ENCODE results near the gene BMERB1.
"Not testable (repeated sequence)": the region's sequence is repeated elsewhere in the genome, so short reads cannot be mapped to it uniquely, and the experiment has no call there.

Gene BMERB1

DNA sequence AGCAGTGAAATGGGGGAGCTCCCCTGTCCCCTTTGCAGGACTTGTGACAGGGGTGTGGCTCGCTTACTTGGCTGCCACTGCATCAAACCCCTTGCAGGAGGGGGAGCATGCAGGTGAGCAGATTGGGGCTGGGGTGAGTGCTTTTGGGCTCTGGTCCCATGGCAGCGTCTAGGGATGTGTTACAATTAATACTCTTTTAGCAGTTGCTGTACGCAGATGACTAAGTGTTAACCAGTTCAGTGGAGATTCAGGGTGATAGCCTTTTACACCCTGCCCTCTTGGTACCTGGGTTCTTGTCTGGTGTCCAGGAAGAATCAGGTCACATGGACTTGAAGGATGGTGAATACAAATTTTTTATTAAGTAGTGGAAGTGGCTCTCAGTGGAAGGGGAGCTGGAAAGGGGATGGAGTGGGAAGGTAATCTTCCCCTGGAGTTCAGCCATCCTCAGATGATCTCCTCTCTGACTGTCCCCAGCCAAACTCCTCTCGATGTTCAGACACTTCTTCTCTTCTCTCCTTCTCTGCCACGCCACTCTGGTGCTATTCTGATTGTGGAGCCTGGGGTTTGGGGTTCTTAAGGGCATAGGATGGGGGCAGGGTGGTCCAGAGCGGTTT is 108.5 kb downstream of the BMERB1 start:
- DNase-seq: peak in 1 of 10 donors; percentile 6
- intact Hi-C loops (cut with DNase I): no loop called here

DNA sequence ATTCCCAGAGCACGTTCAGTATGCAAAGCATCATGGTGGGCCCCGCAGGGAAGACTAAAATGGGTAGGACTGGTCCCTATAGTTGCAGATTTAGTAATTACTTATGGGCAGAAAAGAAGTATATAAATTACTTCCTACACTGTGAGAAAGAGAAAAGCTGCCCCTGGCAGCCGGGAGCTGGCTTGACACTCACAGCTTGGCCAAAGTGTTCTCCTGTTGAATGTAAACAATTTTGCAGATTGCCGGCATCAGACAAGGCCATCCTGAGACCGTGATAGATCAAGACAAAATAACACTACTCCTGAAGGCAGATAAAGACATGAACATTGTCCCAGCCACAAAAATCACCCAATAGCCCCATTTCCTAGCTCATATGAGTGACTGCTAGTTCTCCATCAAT is 110.0 kb downstream of the BMERB1 start:
- intact Hi-C loops (cut with DNase I): no loop called here
- DNase-seq: no peak

DNA sequence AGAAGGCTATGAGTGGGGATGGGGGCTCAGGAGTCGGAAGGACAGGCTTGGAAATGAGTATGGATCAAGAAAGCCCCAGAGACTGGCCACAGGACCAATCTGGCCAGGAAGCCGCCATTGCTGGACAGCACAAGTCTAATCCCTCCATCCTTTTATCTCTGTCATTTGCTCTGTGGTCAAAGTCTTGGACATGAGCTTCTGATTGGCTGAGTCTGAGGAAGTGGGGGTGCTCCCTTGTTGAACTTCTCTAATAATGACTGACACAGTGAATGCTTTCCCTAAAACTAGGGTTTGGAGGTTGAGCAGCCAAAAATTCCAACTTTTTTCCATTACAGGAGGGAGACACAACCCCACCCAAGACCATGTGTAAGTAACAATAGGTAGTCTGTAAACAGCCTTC is 111.2 kb downstream of the BMERB1 start:
- DNase-seq: peak in 1 of 10 donors; percentile 43
- intact Hi-C loops (cut with DNase I): no loop called here

DNA sequence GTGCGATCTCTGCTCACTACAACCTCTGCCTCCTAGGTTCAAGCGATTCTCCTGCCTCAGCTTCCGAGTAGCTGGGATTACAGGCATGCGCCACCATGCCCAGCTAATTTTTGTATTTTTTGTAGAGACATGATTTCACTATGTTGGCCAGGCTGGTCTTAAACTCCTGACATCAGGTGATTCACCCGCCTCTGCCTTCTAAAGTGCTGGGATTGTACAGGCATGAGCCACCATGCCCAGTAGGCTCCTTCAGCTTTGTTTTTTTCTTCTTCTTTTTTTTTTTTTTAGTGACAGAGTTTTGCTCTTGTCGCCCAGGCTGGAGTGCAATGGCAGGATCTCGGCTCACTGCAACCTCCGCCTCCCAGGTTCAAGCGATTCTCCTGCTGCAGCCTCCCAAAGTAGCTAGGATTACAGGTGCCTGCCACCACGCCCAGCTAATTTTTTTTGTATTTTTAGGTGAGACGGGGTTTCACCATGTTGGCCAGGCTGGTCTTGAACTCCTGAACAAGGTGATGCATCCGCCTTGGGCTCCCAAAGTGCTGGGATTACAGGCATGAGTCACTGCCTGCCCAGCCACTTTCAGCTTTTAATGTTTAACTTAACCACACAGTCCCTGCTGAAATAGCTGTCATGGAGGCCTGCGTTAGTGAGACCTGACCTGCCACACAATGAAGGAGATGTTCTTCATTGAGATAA is 112.8 kb downstream of the BMERB1 start:
- intact Hi-C loops (cut with DNase I); DNase-seq: not testable (repeated sequence)

DNA sequence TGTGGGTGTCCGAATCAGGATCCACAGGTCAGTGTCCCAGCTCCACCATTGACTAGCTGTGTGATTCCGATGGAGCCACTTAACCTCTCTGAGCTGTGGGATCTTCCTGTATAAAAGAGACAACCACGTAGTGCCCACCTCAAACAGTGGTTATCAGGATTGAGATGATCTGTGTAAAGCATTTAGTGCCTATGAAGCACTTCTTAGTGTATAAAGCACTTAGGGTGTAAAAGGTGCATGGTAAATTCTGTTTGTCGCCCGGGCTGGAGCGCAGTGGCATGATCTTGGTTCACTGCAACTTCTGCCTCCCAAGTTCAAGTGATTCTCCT is 113.3 kb downstream of the BMERB1 start:
- intact Hi-C loops (cut with DNase I): no loop called here
- DNase-seq: no peak

DNA sequence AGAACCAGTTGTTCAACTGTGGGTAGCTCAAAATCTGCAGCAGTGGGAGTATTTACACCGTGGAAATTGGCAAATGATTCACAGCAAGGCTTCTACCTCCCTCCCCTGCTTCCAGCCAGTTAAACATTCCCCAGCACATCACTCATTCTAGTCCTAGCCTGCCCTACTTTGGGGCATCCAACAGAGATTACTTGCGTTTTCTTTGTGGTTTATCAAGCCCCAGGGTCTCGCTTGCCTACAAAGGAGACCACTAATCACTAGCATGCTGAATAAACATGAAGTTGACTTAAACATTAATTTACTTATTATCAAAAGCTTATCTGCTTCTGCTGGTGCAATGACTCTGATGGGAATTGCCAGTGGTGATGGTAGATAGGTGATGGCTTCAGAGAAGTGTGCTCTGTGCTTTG is 114.1 kb downstream of the BMERB1 start:
- no peak for DNase-seq
- intact Hi-C loops (cut with DNase I): no loop called here

DNA sequence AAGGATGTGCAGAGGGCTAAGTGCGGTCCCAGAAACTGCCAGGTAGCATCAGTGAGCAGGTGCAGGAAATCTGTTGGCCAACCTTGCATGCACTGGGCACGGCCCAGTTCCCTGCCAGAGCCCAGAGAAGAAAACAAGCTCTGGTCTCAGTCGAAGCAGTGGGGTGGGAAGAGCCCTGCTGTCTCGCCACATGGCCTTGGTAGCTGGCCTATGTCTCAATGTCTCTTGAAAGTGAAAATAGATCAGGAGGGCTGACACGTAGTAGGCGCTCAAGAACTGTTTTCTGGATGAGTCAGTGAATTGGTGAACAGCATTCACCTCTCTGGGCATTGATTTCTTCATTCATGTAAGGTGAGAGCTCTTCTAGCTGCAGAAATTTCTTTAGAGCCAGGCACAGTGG is 118.1 kb downstream of the BMERB1 start:
- DNase-seq: no peak
- intact Hi-C loops (cut with DNase I): no loop called here

DNA sequence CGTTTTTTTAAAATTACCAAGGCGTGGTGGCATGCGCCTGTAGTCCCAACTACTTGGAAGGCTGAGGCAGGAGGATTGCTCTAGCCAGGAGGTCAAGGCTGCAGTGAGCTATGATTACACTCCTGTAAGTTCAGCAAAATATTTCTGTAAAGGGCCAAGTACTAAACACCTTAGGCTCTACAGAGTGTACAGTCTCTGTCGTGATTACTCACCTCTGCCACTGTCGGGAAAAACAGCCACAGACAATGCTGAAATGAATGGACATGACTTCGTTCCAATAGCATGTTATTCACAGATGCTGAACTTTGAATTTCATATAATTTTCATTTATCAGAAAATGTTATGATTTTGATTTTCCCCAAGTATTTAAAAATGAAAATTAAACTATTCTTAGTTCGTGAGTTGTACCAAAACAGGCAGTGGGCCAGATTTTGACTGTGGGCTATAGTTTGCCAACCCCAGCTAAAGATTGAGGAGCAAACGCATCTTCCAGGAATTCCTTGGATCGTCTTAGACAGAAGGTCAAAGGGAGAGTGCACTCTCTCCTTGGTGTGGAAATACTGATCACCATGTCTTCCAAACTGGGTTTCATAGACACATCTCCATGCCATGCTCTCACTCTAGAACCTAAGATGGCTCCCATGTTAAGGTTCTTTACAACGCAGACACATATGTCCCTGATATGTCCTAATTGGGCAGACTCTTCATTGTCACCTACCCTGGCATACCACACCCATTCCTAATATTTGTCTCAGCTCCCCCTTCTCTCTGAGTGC is 119.1 kb downstream of the BMERB1 start:
- no peak for DNase-seq
- intact Hi-C loops (cut with DNase I): no loop called here

DNA sequence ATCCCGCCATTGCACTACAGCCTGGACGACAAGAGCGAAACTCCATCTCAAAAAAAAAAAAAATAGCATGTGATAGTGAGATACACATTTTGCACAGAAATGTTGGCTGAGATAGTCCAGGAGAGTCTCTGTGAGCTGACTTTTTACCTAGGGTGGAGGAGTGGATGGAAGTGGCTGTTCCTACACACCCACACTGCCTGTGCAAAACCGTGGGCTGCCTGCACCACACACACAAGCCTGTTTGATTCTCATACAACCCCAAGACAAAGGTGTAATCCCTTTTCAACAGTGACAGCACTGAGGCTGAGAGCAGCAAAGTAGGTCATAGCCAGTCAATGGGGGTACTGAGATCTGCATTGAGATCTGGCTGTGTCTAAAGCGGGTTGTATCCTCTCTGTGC is 121.7 kb downstream of the BMERB1 start:
- intact Hi-C loops (cut with DNase I): no loop called here

DNA sequence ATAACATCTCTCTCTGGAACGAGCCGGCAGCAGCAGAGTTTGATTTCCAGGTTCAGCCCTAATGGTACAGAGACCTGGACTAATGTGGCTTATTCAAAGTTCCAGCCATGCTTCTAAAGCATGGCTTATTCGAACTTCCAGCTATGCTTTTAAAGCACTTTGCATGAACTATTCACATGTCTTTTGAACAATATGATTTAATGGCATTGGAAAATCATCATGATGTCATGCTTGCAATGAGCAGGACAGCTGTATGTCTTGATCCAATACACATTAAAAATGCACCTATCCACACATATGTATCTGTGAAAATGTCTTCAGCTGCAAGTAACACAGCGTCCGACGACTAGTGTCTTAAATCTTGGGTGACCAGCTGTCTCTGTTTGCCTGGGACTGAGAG is 122.9 kb downstream of the BMERB1 start:
- DNase-seq: no peak
- intact Hi-C loops (cut with DNase I): no loop called here

More for the DNA sequence above, 121.7 kb downstream of the BMERB1 start:
- no peak for DNase-seq

DNA sequence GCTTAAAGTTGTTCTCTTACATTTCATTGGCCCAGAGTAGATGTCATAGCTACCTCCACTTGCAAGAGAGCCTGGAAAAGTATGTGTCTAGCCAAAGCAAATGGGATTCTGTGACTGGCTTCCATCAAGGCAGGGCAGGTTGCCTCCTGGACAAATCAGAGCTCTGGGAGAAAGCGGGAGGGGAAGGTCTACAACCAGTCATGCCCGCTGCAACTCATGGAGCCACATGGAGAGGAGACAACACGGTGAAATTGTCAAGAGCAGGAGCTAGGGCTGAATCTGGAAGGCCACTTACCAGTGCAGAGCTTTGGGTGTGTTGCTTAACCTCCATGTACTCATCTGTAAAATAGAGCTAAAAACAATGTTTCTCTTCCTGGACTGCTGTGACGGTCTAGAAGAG is 124.8 kb downstream of the BMERB1 start:
- DNase-seq: no peak
- intact Hi-C loops (cut with DNase I): no loop called here

DNA sequence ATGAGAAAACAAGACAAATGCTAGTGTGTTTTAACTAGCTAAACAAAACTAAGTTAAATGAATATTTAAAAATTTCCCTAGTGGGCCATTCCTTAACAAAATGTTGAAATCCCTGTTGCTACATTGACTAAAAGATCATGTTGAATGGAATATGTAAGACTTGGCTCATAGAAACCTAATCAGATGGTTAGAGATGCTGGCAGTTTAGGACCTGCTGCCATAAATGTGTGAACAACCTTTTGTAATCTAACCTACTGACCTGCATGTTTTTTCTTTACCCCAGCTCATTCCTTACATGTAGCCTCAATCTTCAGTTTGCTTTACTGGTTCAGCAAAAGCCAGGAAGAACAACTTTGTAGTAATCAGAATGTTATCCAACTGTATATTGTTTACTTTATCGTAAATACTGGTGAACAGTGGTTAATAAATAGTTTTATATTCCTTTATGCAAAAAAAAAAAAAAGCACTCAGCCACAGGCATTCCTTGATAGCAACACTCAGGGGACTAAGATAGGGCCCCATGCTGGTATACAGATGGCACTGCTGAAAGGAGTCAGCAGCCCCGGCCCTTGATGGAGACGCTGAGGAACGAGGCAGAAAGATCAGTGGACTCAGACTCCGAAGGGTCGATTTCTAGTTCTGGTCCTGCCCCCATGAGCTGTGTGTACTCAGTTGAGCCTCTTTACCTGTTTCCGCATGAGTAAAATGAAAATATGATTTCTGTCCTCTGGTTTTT is 130.4 kb downstream of the BMERB1 start:
- intact Hi-C loops (cut with DNase I): no loop called here
- DNase-seq: no peak

DNA sequence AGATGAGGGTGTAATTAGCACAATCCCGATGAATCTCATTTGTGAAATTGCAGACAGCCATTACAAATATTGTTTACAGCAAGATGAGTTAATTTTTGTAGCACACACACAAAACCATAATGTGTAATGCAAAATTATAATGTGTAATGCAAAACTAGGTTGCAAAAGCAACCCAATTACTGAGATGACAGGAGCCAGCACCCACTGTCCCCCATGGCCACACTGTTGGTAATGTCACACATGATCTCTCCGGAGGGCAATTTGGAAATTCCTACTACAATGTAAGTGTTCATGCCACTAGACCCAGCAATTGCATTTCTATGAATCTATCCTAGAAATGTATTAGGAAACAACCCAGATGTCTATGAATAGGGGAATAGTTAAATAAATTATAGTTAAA is 131.7 kb downstream of the BMERB1 start:
- DNase-seq: no peak
- intact Hi-C loops (cut with DNase I): no loop called here

DNA sequence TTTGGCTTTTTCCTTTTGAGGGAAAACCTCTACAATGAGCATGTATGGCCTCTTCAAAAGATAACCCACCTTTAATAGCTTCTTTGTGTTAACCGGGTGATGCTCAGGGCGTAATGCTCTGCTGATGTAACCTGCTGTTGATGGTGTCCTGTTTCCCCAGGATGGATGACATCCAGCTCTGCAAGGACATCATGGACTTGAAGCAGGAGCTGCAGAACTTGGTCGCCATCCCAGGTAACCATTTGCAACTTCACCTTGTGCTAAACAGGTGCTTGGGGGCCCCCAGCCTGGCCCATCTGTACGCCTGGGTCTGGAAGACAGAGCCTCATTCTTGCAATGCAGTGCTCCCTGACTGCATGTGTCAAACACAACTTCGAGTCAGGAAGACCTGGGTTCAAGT is 133.4 kb downstream of the BMERB1 start:
- intact Hi-C loops (cut with DNase I): no loop called here
- DNase-seq: no peak

DNA sequence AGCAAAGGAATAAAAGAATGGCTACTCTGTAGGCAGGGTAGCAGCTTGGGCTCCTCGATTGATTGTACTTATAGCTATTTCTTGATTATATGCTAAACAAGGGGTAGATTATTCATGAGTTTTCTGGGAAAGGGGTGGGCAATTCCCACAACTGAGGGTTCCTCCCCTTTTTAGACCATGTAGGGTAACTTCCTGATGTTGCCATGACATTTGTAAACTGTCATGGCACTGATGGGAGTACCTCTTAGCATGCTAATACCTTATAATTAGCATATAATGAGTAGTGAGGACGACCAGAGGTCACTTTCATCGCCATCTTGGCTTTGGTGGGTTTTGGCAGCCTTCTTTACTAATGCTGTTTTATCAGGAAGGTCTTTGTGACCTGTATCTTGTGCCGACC is 136.3 kb downstream of the BMERB1 start:
- intact Hi-C loops (cut with DNase I); DNase-seq: not testable (repeated sequence)

DNA sequence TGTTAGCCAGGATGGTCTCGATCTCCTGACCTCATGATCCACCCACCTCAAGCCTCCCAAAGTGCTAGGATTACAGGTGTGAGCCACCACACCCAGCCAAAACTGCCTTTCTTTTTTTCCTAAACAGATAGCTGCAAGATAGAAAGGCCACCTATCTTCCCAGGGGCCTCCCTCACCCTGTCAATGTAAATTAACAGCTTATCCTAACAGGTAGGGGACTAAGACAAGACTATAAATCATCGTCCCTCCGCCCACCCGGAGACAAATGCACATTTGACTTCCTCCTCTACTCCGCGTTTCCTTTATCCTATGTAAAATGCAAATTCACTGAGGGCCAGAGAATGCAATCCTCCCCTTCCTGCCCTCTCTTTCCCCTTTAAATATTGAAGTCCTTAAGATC is 137.2 kb downstream of the BMERB1 start:
- intact Hi-C loops (cut with DNase I): no loop called here
- no peak for DNase-seq

DNA sequence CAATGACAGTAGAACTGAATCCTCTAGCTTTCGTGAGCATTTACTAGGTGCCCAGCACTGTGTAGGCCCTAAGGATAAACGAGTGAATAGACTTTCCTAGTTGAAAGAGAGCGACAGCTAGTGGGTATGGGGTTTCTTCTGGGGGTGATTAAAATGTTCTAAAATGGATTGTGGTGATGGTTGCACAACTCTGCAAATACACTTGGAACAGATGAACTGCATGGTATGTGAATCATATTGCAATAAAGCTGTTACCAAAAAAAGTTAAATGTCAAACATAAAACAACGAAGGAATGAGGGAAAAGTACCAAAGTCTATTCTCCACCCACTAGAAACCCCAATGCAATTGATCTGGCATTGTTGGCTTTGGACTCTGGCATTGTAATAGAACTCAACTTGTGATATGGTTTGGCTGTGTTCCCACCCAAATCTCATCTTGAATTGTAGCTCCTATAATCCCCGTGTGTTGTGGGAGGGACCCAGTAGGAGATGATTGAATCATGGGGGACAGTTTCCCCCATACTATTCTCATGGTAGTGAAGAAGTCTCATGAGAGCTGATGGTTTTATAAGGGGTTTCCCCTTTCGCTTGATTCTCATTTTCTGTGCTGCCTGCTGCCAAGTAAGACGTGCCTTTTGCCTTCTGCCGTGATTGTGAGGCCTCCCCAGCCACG is 138.1 kb downstream of the BMERB1 start:
- DNase-seq: no peak
- intact Hi-C loops (cut with DNase I): no loop called here

DNA sequence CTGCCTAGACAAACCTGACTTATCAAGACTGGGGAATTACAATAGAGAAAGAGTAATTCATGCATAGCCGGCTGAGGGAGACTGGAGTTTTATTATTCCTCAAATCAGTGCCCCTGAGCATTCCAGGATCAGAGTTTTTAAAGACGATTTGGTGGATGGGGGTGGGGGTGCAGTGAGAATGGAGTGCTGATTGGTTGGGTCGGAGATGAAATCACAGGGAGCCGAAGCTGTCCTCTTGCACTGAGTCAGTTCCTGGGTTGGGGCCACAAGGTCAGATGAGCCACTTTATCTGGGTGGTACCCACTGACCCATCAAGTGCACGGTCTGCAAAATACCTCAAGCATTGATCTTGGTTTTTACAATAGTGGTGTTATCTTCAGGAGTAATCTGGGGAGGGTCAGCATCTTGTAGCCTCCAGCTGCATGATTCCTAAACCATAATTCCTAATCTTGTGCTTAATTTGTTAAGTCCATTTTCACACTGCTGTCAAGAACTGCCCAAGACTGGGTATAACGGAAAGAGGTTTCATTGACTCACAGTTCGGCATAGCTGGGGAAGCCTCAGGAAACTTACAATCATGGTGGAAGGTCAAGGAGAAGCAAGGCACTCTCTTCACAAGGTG is 139.0 kb downstream of the BMERB1 start:
- intact Hi-C loops (cut with DNase I): no loop called here
- no peak for DNase-seq

DNA sequence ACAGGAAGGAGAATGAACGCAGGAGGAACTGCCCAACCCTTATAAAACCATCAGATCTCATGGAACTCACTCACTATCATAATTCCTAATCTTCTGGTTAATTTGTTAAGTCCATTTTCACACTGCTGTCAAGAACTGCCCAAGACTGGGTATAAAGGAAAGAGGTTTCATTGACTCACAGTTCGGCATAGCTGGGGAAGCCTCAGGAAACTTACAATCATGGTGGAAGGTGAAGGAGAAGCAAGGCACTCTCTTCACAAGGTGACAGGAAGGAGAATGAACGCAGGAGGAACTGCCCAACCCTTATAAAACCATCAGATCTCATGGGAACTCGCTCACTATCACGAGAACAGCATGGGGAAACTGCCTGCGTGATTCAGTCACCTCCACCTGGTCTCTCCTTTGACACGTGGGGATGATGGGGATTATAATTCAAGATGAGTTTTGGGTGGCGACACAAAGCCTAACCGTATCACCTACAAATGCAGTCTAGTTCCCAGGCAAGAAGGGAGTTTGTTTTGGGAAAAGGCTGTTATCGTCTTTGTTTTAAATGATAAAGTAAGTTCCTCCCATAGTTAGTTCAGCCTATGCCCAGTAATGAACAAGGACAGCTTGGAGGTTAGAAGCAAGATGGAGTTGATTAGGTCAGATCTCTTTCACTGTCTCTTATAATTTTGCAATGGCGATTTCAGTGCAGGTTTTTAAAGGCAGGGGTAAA is 139.7 kb downstream of the BMERB1 start:
- intact Hi-C loops (cut with DNase I); DNase-seq: not testable (repeated sequence)

DNA sequence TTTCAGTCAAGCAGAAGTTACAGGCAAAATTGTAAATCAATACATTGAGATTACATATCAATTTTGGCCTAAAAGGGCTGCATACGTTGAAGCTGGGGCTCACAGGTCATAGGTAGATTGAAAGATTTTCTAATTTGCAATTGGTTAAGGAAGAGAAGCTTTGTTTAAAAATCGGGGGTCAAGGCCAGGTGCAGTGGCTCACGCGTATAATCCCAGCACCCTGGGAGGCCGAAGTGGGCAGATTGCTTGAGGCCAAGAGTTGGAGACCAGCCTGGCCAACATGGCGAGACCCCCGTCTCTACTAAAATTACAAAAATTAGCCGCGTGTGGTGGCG is 140.2 kb downstream of the BMERB1 start:
- intact Hi-C loops (cut with DNase I): no loop called here
- no peak for DNase-seq
